IPS-NIHi11 (cell line): ENCODE results near the gene ADAP1.
"Not testable (repeated sequence)": the region's sequence is repeated elsewhere in the genome, so short reads cannot be mapped to it uniquely, and the experiment has no call there.

Experiments used
- DNase-seq: peaks from one replicate; pipeline ENCODE4 v3.0.0; 2012; ENCODE audit warnings: mixed read lengths, low spot score

Gene ADAP1

GRCh38 chr7:938546-939185 lies 15.8 kb downstream of the ADAP1 start:
- DNase-seq, result no peak

GRCh38 chr7:937856-938484 lies 16.5 kb downstream of the ADAP1 start:
- DNase-seq, result no peak

- DNase-seq, result peak; percentile 48
Measured at GRCh38 chr7:936386-937054, 18.0 kb downstream of the ADAP1 start.

GRCh38 chr7:935874-936385 lies 18.6 kb downstream of the ADAP1 start:
- DNase-seq, result peak; percentile 42

- DNase-seq, result peak; percentile 71
Measured at GRCh38 chr7:935164-935873, 19.2 kb downstream of the ADAP1 start.

GRCh38 chr7:934469-935163 lies 19.9 kb downstream of the ADAP1 start:
- DNase-seq, result no peak

- DNase-seq, result no peak
Measured at GRCh38 chr7:932651-932975, 21.9 kb downstream of the ADAP1 start.

- no peak for DNase-seq
Measured at GRCh38 chr7:931871-932650, 22.4 kb downstream of the ADAP1 start.

- DNase-seq, result no peak
Measured at GRCh38 chr7:930975-931758, 23.3 kb downstream of the ADAP1 start.

GRCh38 chr7:929311-929711 lies 25.2 kb downstream of the ADAP1 start:
- no peak for DNase-seq

GRCh38 chr7:927031-927671 lies 27.3 kb downstream of the ADAP1 start:
- peak; percentile 2 for DNase-seq

GRCh38 chr7:926061-927030 lies 28.1 kb downstream of the ADAP1 start:
- DNase-seq, result peak; percentile 4

GRCh38 chr7:925601-926000 lies 28.9 kb downstream of the ADAP1 start:
- no peak for DNase-seq

- no peak for DNase-seq
Measured at GRCh38 chr7:924541-925231, 29.8 kb downstream of the ADAP1 start.

GRCh38 chr7:924042-924441 lies 30.4 kb downstream of the ADAP1 start:
- not testable (repeated sequence) for DNase-seq

- peak; percentile 73 for DNase-seq
Measured at GRCh38 chr7:923108-924041, 31.1 kb downstream of the ADAP1 start.
